Measurements from ENCODE around the gene OLIG3. TPM values are rescaled to one million over a fixed set of nuclear protein-coding genes. Genes with fewer than 3 reads are reported as not detected.

The OLIG3 gene
- total and polyA plus RNA-seq, 2 of the 13 experiments (the other 11 are each of a cell fraction or from before 2014, with no cell fraction given) = not detected

DNA sequence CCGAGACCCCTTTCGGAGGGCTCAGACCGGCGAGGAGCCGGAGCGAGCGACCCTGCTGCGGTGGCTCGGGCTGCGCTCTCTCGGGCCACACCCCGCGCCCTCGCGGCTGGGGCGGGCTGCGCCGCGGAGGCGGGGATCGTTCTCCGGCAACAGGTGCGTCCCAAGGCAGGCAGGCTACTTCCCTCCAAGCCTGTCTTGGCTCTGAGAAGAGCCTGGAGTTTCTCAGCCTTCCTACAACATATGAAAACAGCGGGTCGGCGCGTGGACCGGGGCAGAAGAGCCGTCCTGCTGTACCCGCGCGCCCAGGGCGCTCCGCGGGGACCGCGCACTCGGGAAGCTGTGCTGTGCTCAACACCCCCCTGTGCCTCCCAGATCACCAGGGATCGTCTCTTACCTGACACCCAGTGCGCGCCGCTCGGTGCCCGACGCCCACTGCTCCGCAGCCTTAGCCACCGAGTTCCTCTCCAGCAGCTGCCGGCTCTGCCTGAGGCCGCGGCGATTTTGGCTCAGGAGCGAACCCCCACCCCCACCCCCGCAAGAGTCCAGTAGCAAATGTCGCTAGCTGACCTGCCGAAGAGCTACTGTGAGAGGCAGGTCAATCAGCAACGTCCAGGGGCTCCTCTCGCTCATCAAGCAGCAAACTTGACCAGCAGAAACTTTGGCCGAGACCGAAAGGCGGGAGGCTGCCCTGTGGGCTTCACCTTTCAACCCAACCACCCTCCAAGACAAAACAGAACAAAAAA lies 3.7 kb upstream of the OLIG3 start (continued):
- TF ChIP-seq, protein P1, sequence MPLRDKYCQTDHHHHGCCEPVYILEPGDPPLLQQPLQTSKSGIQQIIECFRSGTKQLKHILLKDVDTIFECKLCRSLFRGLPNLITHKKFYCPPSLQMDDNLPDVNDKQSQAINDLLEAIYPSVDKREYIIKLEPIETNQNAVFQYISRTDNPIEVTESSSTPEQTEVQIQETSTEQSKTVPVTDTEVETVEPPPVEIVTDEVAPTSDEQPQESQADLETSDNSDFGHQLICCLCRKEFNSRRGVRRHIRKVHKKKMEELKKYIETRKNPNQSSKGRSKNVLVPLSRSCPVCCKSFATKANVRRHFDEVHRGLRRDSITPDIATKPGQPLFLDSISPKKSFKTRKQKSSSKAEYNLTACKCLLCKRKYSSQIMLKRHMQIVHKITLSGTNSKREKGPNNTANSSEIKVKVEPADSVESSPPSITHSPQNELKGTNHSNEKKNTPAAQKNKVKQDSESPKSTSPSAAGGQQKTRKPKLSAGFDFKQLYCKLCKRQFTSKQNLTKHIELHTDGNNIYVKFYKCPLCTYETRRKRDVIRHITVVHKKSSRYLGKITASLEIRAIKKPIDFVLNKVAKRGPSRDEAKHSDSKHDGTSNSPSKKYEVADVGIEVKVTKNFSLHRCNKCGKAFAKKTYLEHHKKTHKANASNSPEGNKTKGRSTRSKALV (CRISPR knock-in tag; IDR thresholded peaks at IDR 0.05) = peak; percentile 96
- TF ChIP-seq, protein P2, sequence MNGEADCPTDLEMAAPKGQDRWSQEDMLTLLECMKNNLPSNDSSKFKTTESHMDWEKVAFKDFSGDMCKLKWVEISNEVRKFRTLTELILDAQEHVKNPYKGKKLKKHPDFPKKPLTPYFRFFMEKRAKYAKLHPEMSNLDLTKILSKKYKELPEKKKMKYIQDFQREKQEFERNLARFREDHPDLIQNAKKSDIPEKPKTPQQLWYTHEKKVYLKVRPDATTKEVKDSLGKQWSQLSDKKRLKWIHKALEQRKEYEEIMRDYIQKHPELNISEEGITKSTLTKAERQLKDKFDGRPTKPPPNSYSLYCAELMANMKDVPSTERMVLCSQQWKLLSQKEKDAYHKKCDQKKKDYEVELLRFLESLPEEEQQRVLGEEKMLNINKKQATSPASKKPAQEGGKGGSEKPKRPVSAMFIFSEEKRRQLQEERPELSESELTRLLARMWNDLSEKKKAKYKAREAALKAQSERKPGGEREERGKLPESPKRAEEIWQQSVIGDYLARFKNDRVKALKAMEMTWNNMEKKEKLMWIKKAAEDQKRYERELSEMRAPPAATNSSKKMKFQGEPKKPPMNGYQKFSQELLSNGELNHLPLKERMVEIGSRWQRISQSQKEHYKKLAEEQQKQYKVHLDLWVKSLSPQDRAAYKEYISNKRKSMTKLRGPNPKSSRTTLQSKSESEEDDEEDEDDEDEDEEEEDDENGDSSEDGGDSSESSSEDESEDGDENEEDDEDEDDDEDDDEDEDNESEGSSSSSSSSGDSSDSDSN (CRISPR knock-in tag; IDR thresholded peaks at IDR 0.05) = 0 out of 2 replicates have a peak, but pooled peaks have one; percentile 24
- 0 out of 2 replicates have a peak, but pooled peaks have one; percentile 32 for TF ChIP-seq ZNF235 (CRISPR knock-in tag; IDR thresholded peaks at IDR 0.05; ENCODE audit: borderline replicate concordance)
- peak; percentile 39 for TF ChIP-seq SRSF1 (optimal IDR thresholded peaks at IDR 0.05; ENCODE audit: low read depth, low read length)
- TF ChIP-seq, protein P3, sequence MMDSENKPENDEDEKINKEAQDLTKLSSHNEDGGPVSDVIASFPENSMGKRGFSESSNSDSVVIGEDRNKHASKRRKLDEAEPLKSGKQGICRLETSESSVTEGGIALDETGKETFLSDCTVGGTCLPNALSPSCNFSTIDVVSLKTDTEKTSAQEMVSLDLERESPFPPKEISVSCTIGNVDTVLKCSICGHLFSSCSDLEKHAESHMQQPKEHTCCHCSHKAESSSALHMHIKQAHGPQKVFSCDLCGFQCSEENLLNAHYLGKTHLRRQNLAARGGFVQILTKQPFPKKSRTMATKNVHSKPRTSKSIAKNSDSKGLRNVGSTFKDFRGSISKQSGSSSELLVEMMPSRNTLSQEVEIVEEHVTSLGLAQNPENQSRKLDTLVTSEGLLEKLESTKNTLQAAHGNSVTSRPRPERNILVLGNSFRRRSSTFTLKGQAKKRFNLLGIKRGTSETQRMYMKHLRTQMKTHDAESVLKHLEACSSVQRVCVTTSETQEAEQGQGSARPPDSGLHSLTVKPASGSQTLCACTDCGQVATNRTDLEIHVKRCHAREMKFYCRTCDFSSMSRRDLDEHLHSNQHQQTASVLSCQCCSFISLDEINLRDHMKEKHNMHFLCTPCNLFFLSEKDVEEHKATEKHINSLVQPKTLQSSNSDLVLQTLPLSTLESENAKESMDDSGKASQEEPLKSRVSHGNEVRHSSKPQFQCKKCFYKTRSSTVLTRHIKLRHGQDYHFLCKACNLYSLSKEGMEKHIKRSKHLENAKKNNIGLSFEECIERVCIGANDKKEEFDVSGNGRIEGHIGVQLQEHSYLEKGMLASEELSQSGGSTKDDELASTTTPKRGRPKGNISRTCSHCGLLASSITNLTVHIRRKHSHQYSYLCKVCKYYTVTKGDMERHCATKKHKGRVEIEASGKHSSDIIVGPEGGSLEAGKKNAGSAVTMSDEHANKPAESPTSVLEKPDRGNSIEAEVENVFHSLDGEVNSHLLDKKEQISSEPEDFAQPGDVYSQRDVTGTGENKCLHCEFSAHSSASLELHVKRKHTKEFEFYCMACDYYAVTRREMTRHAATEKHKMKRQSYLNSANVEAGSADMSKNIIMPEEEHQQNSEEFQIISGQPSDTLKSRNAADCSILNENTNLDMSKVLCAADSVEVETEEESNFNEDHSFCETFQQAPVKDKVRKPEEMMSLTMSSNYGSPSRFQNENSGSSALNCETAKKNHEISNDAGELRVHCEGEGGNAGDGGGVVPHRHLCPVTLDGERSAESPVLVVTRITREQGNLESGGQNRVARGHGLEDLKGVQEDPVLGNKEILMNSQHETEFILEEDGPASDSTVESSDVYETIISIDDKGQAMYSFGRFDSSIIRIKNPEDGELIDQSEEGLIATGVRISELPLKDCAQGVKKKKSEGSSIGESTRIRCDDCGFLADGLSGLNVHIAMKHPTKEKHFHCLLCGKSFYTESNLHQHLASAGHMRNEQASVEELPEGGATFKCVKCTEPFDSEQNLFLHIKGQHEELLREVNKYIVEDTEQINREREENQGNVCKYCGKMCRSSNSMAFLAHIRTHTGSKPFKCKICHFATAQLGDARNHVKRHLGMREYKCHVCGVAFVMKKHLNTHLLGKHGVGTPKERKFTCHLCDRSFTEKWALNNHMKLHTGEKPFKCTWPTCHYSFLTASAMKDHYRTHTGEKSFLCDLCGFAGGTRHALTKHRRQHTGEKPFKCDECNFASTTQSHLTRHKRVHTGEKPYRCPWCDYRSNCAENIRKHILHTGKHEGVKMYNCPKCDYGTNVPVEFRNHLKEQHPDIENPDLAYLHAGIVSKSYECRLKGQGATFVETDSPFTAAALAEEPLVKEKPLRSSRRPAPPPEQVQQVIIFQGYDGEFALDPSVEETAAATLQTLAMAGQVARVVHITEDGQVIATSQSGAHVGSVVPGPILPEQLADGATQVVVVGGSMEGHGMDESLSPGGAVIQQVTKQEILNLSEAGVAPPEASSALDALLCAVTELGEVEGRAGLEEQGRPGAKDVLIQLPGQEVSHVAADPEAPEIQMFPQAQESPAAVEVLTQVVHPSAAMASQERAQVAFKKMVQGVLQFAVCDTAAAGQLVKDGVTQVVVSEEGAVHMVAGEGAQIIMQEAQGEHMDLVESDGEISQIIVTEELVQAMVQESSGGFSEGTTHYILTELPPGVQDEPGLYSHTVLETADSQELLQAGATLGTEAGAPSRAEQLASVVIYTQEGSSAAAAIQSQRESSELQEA (CRISPR knock-in tag; IDR thresholded peaks at IDR 0.05; ENCODE audit: not compliant biosample characterization) = peak; percentile 31
- TF ChIP-seq, protein P4, sequence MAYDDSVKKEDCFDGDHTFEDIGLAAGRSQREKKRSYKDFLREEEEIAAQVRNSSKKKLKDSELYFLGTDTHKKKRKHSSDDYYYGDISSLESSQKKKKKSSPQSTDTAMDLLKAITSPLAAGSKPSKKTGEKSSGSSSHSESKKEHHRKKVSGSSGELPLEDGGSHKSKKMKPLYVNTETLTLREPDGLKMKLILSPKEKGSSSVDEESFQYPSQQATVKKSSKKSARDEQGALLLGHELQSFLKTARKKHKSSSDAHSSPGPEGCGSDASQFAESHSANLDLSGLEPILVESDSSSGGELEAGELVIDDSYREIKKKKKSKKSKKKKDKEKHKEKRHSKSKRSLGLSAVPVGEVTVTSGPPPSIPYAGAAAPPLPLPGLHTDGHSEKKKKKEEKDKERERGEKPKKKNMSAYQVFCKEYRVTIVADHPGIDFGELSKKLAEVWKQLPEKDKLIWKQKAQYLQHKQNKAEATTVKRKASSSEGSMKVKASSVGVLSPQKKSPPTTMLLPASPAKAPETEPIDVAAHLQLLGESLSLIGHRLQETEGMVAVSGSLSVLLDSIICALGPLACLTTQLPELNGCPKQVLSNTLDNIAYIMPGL (CRISPR knock-in tag; IDR thresholded peaks at IDR 0.05; ENCODE audit: borderline replicate concordance in 1 of 2, low read depth in 1 of 2) = no peak
- TF ChIP-seq PHF8 (CRISPR knock-in tag; IDR thresholded peaks at IDR 0.05) = 0 out of 2 replicates have a peak, but pooled peaks have one; percentile 38
- TF ChIP-seq, protein P5, sequence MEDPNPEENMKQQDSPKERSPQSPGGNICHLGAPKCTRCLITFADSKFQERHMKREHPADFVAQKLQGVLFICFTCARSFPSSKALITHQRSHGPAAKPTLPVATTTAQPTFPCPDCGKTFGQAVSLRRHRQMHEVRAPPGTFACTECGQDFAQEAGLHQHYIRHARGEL (CRISPR knock-in tag; IDR thresholded peaks at IDR 0.05) = no peak
- 0 out of 2 replicates have a peak, but pooled peaks have one; percentile 40 for TF ChIP-seq ZSCAN31 (CRISPR knock-in tag; IDR thresholded peaks at IDR 0.05; ENCODE audit: low read depth)
- TF ChIP-seq, protein P6, sequence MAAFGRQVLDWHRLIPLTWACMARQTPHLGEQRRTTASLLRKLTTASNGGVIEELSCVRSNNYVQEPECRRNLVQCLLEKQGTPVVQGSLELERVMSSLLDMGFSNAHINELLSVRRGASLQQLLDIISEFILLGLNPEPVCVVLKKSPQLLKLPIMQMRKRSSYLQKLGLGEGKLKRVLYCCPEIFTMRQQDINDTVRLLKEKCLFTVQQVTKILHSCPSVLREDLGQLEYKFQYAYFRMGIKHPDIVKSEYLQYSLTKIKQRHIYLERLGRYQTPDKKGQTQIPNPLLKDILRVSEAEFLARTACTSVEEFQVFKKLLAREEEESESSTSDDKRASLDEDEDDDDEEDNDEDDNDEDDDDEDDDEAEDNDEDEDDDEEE (CRISPR knock-in tag; IDR thresholded peaks at IDR 0.05) = 0 out of 2 replicates have a peak, but pooled peaks have one; percentile 12

Data from HepG2 (cell line).